Sciatic nerve (tissue), 2 donors: ENCODE results near the gene NFATC3. TPM values are rescaled to one million over a fixed set of nuclear protein-coding genes. Genes with fewer than 3 reads are reported as not detected.

Source experiments
- ATAC-seq: fragments of 200-7000 bp; cut with Tn5 transposase; one replicate; pipeline ENCODE4 v1.9.1; 2020; ENCODE audit warnings: mild to moderate bottlenecking, moderate library complexity
- DNase-seq: peaks from one replicate; pipeline ENCODE4 v3.0.0-alpha.2; 2020; ENCODE audit warnings: low spot score
- intact Hi-C: fragments of 100-400 bp; cut with DNase I; formaldehyde crosslinking; loops from one replicate; pipeline ENCODE4 v1.14.2; 2022
- total RNA-seq: library from RNA; stranded (reverse); fragmentation: NEBNext Ultra II Directional; extraction: Animal tissue kit (Norgen Biotek cat#: 25700); gene quantifications from one replicate; pipeline ENCODE4 v1.2.1, GENCODE V29; 2021
- donor health status: DM: no; HTN: no; CAD: no.
- donor health status: DM: no; HTN: no; CAD: no.

The NFATC3 gene
- total RNA-seq, 1 donor from 2014 or later, result 66.4 TPM

DNA sequence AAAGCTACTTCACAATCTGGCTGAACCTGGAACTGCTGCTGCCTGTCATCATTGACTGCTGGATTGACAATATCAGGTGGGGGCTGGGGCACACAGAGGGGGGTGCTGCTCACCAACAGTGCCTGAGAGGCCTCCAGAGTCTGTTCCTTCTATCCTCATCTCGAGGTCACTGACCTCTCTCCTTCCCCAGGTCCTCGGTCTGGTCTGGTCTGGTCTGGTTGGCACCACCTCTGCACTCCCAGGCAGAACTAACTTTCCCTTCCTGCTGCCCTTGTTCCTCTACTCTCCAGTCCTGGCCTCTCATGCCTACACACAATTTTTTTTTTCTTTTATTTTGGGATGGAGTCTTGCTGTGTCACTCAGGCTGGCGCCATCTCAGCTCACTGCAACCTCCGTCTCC lies 164.2 kb downstream of the NFATC3 start:
- ATAC-seq (no peak), DNase-seq (no peak)
- intact Hi-C loops, result no loop called here

DNA sequence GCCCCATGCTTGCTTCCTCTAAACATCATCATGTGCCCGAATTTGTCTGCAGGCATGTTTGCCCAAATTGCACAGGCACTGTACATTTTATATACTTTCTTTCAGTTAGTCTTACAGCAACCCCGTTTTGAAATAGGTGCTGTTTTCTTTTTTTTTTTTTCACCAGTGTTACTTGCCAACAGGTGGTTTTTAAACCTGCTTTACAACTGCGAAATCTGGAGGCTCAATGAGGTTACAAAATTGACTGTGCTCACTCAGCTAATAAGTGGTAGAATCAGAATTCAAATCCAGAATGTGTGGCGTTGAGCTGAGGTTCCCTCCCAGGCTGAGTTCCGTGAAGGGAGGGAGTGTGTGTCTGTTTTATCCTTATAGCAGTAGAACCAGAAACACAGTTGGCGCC lies 165.8 kb downstream of the NFATC3 start:
- no peak for ATAC-seq
- DNase-seq, result no peak
- intact Hi-C loops, result no loop called here

DNA sequence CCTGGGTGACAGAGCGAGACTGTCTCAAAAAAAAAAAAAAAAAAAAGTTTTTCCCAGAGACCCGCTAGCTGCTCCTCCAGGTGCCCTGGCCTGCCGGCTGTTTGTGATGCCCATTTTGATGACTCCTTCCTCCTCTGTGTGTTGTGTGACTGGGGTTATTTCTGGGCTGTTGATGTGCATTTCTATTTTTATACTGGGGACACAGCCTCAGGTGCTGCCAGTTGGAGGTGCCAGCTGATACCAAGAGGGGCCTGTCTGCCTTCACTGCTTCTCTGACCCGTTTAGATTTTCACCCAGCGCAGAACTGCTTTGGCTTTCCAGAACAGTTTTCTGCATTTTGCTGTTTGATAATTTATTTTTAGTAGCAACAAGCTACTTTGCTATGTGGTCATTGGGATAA lies 166.7 kb downstream of the NFATC3 start:
- ATAC-seq (no peak), DNase-seq (no peak)
- intact Hi-C loops, result no loop called here

DNA sequence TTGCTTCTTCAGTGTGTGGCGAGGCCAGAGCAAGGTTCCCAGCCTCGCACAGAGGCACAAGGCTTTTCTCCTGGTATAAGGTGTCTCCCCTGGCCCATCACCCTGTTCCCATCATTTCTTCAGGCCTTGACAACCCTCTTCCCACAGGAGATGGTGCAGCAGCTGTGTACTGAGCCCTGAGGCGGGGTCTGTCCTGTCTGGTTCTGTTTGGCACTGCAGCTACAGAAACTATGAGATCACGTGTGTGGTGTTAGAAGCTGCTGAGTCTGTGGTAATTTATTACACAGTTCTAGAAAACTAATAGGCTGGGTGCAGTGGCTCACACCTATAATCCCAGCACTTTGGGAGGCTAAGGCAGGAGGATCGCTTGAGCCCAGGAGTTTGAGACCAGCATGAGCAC lies 167.2 kb downstream of the NFATC3 start:
- ATAC-seq (no peak), DNase-seq (no peak)
- intact Hi-C loops, result no loop called here

DNA sequence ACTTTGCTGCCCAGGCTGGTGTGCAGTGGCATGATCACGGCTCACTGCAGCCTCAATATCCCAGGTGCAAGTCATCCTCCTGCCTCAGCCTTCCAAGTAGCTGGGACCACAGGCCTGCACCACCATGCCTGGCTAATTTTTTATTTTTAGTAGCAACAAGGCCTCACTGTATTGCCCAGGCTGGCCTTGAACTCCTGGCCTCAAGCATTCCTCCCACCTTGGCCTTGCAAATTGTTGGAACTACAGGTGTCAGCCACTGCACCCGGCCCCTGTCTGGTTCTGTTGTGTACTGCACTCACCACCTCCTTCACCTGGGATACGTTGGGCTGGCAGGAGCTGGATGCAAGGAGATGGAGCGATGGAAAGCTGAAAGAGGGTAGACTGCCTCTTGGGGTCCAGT lies 168.6 kb downstream of the NFATC3 start:
- intact Hi-C loops, result no loop called here
- DNase-seq, result no peak
- ATAC-seq, result no peak

DNA sequence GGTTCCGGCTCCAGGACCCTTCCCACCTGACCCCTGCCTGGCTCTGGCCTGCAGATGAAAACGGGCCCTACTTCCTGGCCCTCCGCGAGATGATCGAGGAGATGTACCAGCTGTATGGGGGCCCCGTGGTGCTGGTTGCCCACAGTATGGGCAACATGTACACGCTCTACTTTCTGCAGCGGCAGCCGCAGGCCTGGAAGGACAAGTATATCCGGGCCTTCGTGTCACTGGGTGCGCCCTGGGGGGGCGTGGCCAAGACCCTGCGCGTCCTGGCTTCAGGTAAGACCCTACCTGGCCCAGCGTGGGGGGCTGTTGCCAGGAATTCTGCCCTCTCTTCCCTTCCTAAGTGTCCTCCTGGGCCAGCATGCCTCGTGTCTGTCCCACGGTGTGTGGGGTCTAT lies 170.5 kb downstream of the NFATC3 start:
- intact Hi-C loops, result no loop called here
- DNase-seq (no peak), ATAC-seq (no peak)

DNA sequence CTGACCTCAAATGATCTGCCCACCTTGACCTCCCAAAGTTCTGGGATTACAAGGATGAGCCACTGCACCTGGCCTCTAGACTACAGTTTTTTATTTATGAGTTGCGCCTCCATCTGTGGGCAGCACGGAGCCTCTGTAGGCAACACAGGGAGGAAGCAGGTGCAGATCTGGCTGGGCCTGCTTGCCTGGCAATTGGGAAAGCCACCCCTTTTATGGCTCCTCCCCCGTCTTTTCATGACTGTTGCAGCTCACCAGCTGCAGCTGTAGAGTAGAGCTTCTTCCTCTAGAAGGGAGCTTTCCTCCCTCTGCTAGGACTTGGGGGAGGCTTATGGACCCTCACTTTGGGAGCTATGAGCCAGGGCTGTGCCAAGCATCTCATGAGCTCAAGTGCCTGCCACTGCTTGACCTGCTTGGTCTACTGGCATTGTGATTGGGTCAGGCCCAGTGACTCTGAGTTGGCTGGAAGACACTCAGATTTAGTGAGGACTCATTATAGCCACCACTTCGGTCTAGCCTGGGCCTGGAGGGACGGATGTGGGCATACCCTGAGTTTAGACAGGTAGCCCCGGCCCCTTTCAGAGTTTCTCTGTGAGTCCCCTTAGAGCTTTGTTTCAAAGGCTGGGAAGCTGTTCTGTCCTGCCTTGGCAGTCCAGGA lies 172.2 kb downstream of the NFATC3 start:
- intact Hi-C loops, result no loop called here
- peak; percentile 20 for ATAC-seq

DNA sequence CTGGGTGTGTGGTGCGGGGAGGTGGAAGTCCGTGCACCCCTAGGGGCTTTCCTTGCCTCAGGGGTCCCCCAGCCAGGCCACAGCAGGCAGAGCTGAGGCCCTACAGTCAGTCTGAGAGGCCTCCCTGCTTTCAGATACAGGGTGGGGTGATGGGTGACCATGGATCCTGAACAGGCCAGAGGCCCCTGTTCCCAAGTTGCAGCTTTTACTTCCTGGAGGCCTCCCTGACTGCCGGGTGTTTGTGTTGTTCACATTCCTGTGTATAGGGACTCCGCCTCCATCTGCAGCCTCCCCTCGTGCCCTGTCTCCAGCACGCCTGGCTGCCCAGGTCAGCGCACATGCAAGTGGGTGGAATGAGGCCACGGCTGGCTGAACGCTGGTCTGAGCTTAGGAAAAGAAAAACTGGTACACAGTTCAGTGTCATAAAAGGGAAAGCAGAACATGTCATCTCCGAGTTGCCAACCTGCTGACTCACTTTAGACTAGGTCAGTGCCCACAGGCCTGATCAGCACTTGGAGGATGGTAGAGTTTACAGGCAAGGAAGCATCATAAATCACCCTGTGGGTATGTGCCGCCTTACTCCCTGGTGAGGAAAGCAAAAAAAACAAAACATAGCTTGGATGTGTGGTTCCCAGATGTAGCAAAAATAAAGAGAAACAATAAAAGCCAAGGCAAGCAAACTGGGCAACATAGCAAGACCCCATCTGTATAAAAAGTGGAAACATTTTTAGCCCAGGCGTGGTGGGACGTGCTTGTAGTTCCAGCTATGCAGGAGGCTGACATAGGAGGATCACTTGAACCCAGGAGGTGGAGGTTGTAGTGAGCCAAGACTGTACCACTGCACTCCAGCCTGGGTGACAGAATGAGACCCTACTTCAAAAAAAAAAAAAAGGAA lies 173.0 kb downstream of the NFATC3 start:
- no peak for DNase-seq
- intact Hi-C loops, result no loop called here
- ATAC-seq, result peak; percentile 37

More for the DNA sequence above, 172.2 kb downstream of the NFATC3 start:
- no peak for DNase-seq

DNA sequence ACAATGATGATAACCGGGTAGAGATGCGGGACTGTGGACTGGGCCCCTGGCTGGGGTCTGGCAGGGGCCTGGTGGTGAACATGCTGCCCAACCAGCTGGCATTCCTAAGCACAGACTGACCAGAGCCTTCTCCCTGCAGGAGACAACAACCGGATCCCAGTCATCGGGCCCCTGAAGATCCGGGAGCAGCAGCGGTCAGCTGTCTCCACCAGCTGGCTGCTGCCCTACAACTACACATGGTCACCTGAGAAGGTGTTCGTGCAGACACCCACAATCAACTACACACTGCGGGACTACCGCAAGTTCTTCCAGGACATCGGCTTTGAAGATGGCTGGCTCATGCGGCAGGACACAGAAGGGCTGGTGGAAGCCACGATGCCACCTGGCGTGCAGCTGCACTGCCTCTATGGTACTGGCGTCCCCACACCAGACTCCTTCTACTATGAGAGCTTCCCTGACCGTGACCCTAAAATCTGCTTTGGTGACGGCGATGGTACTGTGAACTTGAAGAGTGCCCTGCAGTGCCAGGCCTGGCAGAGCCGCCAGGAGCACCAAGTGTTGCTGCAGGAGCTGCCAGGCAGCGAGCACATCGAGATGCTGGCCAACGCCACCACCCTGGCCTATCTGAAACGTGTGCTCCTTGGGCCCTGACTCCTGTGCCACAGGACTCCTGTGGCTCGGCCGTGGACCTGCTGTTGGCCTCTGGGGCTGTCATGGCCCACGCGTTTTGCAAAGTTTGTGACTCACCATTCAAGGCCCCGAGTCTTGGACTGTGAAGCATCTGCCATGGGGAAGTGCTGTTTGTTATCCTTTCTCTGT lies 174.0 kb downstream of the NFATC3 start:
- intact Hi-C loops, result no loop called here
- no peak for DNase-seq
- no peak for ATAC-seq

DNA sequence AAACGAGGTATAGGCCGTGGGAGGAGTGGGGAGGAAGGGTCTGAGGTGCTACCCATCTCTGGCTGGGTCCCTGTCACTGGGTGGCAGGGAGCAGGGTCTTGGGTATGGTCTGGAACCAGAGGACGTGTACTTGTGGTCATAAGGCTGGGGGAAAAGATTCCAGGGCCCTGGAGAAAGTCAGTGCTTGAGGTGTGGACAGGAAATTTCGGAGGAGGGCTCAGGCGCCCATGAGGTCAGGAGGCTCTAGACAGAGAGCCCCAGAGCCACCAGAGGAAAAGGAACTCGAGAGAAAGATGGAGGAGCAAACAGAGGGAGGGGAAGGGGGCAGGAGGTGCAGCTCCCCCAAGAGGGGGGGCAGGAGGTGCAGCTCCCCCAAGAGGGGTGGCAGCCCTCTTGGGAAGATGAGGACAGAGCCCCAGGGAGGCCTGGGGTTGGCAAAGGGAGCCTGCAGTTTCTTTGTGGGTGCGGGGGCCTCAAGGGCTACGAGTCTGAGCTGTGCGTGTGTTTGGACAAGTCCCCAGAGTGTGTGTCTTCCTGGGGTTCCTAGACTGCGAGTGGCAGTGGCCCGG lies 178.5 kb downstream of the NFATC3 start:
- ATAC-seq (no peak), DNase-seq (no peak)
- intact Hi-C loops, result loop anchor here (5.0 kb wide), 1 partner anchor 69 kb away; no protein-coding TSS in a partner anchor

DNA sequence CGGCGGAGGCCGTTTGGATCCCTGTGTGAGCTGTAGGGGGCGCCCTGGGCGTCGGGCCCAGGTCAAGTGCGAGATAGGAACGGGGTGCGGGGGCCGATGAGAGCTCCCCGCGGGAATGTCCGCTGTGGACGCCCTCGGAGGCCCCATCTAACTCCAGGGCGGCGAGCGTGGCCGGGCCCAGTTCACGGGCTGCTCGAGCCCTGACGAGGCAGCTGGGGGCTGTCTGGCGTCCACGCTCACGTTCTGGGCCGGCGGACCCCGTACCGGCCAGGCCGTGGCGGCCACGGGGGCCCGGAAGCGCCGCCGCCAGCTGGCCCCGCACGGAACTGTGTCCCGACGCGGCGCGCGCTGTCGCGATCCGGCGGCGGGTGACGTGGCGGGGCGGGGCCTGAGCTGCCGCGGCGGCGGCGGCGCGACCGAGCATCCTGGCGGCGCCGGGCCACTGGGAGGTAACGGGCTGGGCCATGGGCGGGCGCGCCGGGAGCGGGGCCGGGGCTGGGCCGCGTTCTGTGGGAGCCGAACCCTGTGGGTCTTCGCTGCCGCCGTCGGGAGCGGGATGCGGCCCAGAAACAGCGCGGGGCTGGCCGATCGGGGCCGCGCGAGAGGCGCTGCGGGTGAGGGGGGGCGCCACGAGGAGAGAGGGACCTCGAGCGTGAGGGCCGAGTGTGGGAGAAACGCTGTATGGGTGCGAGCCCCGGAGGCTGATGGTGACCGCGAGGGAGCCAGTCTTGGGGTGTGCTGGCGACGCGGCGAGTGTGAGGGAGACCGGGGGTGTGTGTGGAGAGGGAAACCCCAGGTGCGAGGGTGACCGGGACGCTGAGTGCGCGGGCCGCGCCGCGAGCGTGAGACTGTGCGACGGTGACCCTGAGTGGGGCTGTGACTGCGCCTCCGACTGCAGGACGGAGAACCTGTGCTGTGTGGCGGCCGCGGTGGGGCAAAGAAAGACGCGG lies 179.2 kb downstream of the NFATC3 start, which contains the start of gene SLC7A6:
Gene SLC7A6, plus strand, starts transcription at position 399 of the 950 bp plus-strand sequence. CDS start 10,201 bp downstream, outside the sequence.
- ATAC-seq, result peak; percentile 62
- DNase-seq, result peak; percentile 84
- intact Hi-C loops, result loop anchor here (5.0 kb wide), 1 partner anchor 68 kb away; no protein-coding TSS in a partner anchor

DNA sequence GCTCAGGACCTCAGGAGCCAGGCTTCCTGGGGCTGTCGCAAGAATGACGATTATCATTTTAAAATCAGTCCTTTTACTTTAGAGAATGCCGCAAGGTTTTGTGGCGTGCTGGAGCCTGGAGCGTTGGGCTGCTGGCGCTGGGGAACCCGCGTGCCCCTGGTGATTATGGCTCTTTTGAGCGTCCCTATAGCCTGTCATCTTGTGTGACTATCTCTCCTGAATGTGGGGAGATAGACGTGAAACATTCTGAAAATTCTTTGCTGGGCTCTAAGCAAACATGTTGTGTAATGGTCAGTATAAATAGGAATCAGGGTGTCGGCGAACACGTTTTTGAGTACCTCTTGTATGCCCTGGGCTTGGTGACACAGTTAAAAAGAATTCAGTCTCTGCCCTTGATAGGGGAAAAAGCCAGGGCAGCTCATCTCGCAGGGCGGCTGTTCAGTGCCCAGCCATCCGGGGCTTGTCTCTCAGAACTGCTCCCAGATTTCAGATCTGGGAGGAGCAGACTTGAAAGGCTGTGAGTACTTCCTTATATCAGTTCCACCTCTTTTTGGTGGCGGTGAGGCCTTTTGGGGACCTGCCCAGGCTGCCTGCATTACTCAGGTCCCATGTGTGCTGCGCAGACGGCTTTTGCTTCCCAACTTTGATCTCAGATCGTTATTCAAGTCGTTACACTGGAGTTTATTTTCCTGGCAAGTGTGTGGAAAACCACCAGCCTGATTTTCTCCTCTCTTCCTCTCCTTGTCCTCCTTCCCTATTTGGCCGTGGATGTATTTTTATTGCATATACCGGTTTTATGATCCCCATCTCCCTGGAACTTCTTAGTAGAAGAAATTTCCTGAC lies 180.1 kb downstream of the NFATC3 start:
- intact Hi-C loops, result no loop called here
- peak; percentile 71 for DNase-seq
- ATAC-seq, result peak; percentile 73

DNA sequence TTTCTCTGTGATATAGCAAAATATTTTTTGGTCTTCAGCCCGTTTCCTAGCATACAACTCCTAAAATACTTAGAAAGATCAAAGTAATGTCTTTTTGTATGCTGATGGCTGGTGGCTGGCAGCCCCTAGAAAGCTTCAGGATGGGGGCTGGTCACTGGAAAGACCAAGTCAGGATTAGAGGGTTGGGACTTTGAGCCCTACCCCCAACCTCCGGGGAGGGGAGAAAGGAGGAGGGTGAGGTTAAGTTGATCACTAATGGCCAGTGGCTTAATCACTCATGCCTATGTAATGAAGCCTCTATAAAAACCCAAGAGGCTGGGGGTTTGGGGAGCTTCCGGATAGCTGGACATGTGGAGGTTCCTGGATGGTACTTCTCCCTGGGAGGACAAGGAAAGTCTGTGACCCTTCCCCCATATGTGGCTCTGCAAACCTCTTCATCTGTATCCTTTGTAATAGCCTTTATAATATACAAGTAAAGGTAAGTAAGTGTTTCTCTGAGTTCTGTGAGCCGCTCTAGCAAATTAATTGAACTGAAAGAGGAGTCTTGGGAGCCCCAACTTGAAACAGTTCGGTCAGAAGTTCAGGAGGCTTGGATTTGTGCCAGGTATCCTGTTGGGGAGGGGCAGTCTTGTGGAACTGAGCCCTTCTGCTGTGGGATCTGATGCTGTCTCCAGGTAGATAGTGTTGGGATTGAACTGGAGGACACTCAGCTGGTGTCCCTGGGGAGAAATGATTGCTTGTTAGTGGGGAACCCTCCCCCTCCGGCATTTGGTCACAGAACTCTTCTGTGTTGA lies 182.6 kb downstream of the NFATC3 start:
- DNase-seq, result no peak
- intact Hi-C loops, result no loop called here
- ATAC-seq, result no peak

DNA sequence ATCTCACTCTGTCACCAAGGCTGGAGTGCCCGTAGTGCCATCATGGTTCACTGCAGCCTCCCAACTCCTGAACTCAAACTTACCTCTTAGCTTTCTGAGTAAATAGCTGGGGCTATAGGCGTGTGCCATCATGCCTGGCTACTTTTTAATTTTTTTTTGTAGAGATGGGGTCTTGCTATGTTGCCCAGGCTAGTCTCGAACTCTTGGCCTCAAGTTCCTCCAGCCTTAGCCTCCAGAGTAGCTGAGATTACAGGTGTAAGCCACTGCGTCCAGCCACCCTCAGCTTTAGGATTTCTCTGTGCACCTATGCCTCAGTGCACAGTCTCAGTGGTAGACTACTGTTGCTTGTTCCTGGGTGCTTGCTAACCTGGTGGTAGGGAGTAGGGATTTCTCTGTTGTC lies 184.6 kb downstream of the NFATC3 start:
- intact Hi-C loops, result no loop called here
- no peak for ATAC-seq
- DNase-seq, result no peak

DNA sequence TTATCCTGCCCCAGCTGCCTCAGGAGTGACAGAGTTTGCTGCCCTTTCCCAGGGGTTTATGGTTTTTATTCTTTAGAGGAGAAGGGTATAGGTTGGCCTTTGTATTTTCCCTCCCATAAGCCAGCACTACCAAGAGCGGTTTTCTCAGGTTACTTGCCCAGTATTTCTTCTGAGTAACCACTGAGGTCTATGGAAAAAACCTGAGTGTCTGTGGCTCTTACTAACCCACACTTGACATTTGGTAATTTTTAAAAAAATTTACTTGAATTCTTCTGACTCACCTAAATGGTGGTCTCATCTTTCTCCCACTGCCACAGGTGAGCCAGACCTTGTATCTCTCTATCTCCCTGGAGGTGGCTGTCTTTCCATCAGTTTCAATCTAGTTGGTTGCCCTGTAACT lies 185.2 kb downstream of the NFATC3 start:
- no peak for DNase-seq
- intact Hi-C loops, result no loop called here
- no peak for ATAC-seq

DNA sequence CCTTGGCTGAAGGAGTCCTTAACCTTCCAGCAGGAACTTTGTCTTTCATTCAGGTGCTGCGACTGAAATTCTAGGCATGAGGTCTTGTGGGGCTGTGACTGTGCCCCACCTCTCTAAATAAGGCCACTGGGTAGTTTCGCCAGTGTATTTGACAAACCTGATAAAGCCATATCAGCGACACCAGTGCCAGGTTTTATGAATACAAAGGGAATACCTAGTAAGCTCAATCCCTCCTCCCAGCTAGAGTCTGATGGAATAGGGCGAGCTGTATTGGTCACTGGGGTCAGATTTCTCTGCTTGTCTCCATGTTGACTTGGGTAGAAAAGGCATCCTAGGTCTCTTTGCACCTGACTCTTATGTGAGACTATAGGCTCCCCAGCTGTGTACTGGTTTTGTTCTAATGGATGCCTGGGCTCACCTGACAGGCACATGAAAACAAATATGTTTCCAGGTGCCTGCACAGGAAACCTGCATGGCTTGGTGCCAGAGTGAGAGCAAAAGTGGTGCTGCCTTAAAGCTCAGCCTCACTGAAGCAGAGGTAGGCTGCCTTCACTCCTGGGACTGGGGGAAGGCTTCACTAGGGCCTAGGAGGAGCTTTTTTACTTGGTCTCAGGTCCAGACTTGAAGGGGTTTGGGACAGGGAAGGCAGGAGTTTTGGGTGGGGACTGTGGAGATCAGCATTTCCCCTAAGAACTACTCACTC lies 187.5 kb downstream of the NFATC3 start:
- intact Hi-C loops, result no loop called here
- DNase-seq (no peak), ATAC-seq (no peak)
